SU-DHL-6 (cell line): ENCODE measurements around the gene RNF144A.

Experiments used
- H2AFZ ChIP-seq: fragments of 200-600 bp; sonication (generic); 2 replicates; pipeline ENCODE4 v1.6.1; 2014; ENCODE audit warnings: low read depth, mild to moderate bottlenecking, moderate library complexity, mixed read lengths, antibody characterized with exemption, low read length; ENCODE audit not compliant: severe bottlenecking
- H3F3A ChIP-seq: fragments of 200-600 bp; shearing (Covaris generic); 2 replicates; pipeline ENCODE4 v1.6.0; 2016; ENCODE audit warnings: antibody characterized with exemption, mild to moderate bottlenecking; ENCODE audit not compliant: insufficient read depth
- H3K27ac ChIP-seq: fragments of 200-600 bp; sonication (generic); 2 replicates; pipeline ENCODE4 v1.5.1; 2016; ENCODE audit warnings: low read depth, mild to moderate bottlenecking, low read length, moderate library complexity, mixed read lengths
- H3K27me3 ChIP-seq: fragments of 200-600 bp; sonication (generic), shearing (Covaris generic); 2 replicates; pipeline ENCODE4 v1.6.0; 2014; ENCODE audit warnings: mild to moderate bottlenecking, low read length
- H3K36me3 ChIP-seq: fragments of 200-600 bp; sonication (generic); 2 replicates; pipeline ENCODE4 v1.6.1; 2014; ENCODE audit warnings: mild to moderate bottlenecking, low read length, mixed read lengths
- H3K4me2 ChIP-seq: fragments of 300-600, 200-600 bp; shearing (Covaris generic), sonication (generic); 2 replicates; pipeline ENCODE4 v1.6.0; 2014; ENCODE audit warnings: low read length, low read depth, mild to moderate bottlenecking; ENCODE audit not compliant: poor library complexity, severe bottlenecking
- H3K4me3 ChIP-seq: fragments of 200-600 bp; sonication (generic); 2 replicates; pipeline ENCODE4 v1.5.1; 2014; ENCODE audit warnings: antibody characterized with exemption, low read length, mild to moderate bottlenecking, mixed read lengths; ENCODE audit not compliant: insufficient read depth, poor library complexity, severe bottlenecking
- H3K79me2 ChIP-seq: fragments of 200-600 bp; sonication (generic); 2 replicates; pipeline ENCODE4 v1.6.1; 2014; ENCODE audit warnings: mild to moderate bottlenecking, low read length, moderate library complexity; ENCODE audit not compliant: insufficient read depth
- H3K9ac ChIP-seq: fragments of 200-600 bp; sonication (generic); 2 replicates; pipeline ENCODE4 v1.7.0; 2014; ENCODE audit warnings: mild to moderate bottlenecking, low read length
- H3K9me2 ChIP-seq: fragments of 200-600 bp; sonication (generic); replicated peaks from 2 replicates; pipeline ENCODE4 v1.6.1; 2014; ENCODE audit warnings: low read length; ENCODE audit not compliant: insufficient read depth
- H3K9me3 ChIP-seq: fragments of 200-600 bp; sonication (generic); 2 replicates; pipeline ENCODE4 v1.6.1; 2014; ENCODE audit warnings: low read length, mixed read lengths; ENCODE audit not compliant: insufficient read depth
- H4K20me1 ChIP-seq: fragments of 200-600 bp; sonication (generic); 2 replicates; pipeline ENCODE4 v1.6.1; 2014; ENCODE audit warnings: low read depth, mild to moderate bottlenecking, antibody characterized with exemption, low read length, moderate library complexity, mixed read lengths
- EZH2phosphoT487 ChIP-seq: fragments of 200-600 bp; sonication (generic), shearing (Covaris generic); conservative IDR thresholded peaks from 2 replicates; pipeline ENCODE4 v1.6.1; 2018; ENCODE audit warnings: mild to moderate bottlenecking, antibody characterized with exemption, low read length, moderate library complexity, mixed read lengths
- TF ChIP-seq, protein P1 (sequence below): fragments of 200-600 bp; sonication (generic); IDR thresholded peaks from one replicate; pipeline ENCODE4 v1.5.1; 2017; ENCODE audit warnings: antibody characterized with exemption, mild to moderate bottlenecking, low read length, moderate library complexity; ENCODE audit not compliant: insufficient read depth, poor library complexity, severe bottlenecking

The RNF144A gene, protein sequence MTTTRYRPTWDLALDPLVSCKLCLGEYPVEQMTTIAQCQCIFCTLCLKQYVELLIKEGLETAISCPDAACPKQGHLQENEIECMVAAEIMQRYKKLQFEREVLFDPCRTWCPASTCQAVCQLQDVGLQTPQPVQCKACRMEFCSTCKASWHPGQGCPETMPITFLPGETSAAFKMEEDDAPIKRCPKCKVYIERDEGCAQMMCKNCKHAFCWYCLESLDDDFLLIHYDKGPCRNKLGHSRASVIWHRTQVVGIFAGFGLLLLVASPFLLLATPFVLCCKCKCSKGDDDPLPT

DNA sequence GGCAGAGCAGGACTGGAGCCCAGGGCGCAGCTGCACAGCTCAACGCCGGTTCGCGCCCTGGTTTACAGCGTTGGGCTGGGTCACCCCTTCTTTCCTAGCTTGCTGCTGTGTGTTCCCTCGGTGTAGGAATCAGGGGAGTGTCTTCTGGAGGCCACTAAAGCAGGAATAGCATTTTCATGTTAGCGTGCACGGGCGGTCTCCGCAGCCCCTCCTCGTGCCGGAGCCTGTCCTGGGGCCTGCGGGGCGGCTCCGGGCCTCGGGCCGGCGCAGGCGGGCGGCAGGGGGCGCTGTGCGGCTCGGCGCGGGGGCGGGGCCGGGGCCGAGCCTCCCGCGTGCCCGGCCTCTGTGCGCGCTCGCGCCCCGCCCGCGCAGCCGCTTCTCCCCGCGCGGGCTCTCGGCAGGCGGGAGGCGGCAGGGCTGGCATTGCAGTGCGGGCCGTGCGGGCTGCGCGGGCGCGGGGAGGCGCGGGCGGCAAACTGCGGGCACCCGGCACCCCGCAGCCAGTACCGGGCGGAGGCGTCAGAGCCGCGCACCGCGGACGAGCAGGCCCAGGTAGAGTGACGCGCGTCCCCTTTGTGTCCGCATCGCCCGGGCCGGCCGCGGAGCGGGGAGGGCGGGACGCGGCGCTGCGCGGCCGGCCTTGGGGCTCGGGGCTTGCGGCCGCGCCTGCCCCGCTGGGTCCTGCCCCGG, at the start of gene RNF144A:
Gene RNF144A (plus strand): TSS at position 342 of the 690 bp plus-strand sequence. CDS start 79,515 bp downstream, outside the sequence.
- Histone ChIP-seq H3K27me3 (no peaks in the 10 kb centered on the region), H3K9ac (peak within 1 kb of the TSS; percentile 50), H3K27ac (no peak within 1 kb of the TSS), H4K20me1 (no peaks in the 10 kb centered on the region), H3K79me2 (no peaks in the 10 kb centered on the region), H2AFZ (no peak within 1 kb of the TSS), H3K36me3 (no peaks in the 10 kb centered on the region), H3K9me2 (no peaks in the 10 kb centered on the region), H3K9me3 (no peaks in the 10 kb centered on the region), H3K4me2 (peak within 1 kb of the TSS; percentile 47), H3F3A (no peaks in the 10 kb centered on the region), H3K4me3 (peak within 1 kb of the TSS; percentile 57)
- no peak for TF ChIP-seq EZH2phosphoT487
- TF ChIP-seq, protein P1, sequence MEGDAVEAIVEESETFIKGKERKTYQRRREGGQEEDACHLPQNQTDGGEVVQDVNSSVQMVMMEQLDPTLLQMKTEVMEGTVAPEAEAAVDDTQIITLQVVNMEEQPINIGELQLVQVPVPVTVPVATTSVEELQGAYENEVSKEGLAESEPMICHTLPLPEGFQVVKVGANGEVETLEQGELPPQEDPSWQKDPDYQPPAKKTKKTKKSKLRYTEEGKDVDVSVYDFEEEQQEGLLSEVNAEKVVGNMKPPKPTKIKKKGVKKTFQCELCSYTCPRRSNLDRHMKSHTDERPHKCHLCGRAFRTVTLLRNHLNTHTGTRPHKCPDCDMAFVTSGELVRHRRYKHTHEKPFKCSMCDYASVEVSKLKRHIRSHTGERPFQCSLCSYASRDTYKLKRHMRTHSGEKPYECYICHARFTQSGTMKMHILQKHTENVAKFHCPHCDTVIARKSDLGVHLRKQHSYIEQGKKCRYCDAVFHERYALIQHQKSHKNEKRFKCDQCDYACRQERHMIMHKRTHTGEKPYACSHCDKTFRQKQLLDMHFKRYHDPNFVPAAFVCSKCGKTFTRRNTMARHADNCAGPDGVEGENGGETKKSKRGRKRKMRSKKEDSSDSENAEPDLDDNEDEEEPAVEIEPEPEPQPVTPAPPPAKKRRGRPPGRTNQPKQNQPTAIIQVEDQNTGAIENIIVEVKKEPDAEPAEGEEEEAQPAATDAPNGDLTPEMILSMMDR, result no peak

DNA sequence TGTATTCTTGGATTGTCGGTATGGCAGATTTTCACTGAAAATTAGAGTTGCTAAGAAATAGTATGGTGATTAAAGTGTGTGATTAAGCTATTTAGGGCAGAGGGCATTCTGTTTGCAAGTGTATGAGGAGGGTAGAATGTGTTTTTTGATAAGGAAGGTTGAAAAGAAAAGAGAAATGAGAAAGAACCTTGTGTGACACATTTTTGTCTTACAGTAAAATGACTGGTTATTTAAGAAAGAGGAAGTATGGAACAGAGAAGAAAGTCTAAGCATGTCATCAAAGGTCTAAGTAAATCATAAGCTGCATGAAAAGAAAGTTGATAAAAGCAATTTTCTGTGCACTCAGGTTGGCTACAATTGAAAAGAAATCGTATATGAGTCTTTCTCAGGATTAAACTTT, 44.8 kb upstream of the RNF144A start:
- H3K9me3 ChIP-seq, result no peaks in the 10 kb centered on the region
- H3F3A ChIP-seq, result 0 out of 2 replicates have a peak, but pooled peaks cover 3% of the 10 kb centered on the region
- H2AFZ ChIP-seq, result peak overlapping the region; percentile 61
- H4K20me1 ChIP-seq, result no peaks in the 10 kb centered on the region
- no peaks in the 10 kb centered on the region; the same call in 1 of the 2 replicates for H3K36me3 ChIP-seq
- H3K27ac ChIP-seq, result peak overlapping the region; percentile 59
- peak overlapping the region; percentile 33 for H3K9ac ChIP-seq
- no peaks in the 10 kb centered on the region for H3K9me2 ChIP-seq
- H3K27me3 ChIP-seq, result no peaks in the 10 kb centered on the region; the same call in 1 of the 2 replicates
- H3K79me2 ChIP-seq, result no peaks in the 10 kb centered on the region
- no peak for TF ChIP-seq EZH2phosphoT487
- H3K4me3 ChIP-seq, result no peak overlapping the region
- peak overlapping the region; percentile 50 for H3K4me2 ChIP-seq

DNA sequence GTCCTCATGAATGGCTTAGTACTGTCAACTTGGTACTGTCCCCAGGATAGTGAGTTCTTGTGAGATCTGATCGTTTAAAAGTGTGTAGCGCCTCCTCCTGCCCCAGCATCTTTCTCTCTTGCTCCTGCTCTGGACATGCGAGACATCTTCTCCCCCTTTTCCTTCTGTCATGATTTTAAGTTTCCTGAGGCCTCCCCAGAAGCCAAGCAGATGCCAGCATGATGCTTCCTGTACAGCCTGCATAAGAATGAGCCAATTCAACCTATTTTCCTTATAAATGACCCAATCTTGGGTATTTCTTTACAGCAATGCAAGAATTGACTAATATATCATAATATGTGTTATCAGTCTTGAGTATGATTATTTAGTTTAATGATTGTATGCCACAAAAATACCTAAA, 43.2 kb upstream of the RNF144A start:
- TF ChIP-seq, protein P1, result no peak
- TF ChIP-seq EZH2phosphoT487, result no peak
- H3K27me3 ChIP-seq, result no peaks in the 10 kb centered on the region; the same call in 1 of the 2 replicates
- H3F3A ChIP-seq, result 0 out of 2 replicates have a peak, but pooled peaks cover 3% of the 10 kb centered on the region
- H3K79me2 ChIP-seq, result no peaks in the 10 kb centered on the region
- H3K27ac ChIP-seq, result no peak overlapping the region
- no peaks in the 10 kb centered on the region for H3K9me3 ChIP-seq
- H3K36me3 ChIP-seq, result no peaks in the 10 kb centered on the region; the same call in 1 of the 2 replicates
- no peaks in the 10 kb centered on the region for H4K20me1 ChIP-seq
- no peak overlapping the region for H3K4me2 ChIP-seq
- H2AFZ ChIP-seq, result no peak overlapping the region
- H3K4me3 ChIP-seq, result no peak overlapping the region
- no peaks in the 10 kb centered on the region for H3K9me2 ChIP-seq
- H3K9ac ChIP-seq, result no peak overlapping the region
